ENCODE measurements around the gene PITPNC1.

DNA sequence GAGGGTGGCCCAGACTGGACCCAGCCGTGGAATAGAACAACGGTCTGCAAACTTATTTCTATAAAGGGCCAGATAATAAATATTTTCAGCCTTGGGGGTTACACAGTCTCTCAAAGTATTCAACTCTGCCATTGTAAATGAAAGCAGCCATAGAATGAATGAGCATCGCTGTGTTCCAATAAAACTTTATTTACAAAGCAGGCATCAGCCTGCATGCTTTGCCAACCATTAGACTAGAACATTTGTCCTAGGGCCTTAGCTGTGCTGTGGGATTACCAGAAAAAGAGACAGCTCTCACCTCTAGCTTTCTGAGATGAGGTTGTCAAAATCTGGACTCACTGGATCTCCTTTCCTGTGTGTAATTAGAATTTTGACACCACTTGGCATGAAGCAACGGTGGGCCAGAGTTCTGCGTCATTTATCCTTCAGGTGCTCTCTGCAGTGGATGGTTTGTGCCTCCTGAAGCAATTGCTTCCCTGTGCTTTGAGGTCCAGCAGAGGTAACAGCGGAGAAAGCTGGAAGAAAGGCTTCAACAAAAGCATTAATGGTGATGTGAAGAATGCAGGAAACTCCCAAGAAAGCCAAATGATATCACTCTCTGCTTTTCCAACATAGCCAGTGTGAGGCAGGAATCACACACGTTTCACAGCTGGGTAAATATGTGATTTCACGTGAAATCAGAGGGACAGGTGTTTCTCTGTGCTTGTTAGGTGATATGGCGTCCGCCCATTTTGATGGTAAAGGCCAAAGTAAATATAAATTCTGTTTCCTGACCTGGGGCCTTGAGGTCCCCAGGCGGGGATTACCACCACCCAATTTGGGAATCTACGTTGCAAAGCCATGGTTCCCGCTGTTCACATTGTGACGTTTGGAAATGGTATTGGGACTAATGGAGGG lies 148.4 kb downstream of the PITPNC1 start:
- TF ChIP-seq EZH2 (IDR thresholded peaks at IDR 0.05; ENCODE audit: insufficient read depth, poor library complexity, severe bottlenecking), result no peak
- TF ChIP-seq EZH2phosphoT487 (IDR thresholded peaks at IDR 0.05; ENCODE audit: insufficient read depth, low read depth), result no peak

All from GM23248 (cell line).